Loucy (cell line): Measurements from ENCODE around the gene RAB7A.

Experiments
- H2AFZ ChIP-seq: fragments of 200-600 bp; sonication (generic); 2 replicates; pipeline ENCODE4 v1.6.0; 2016; ENCODE audit warnings: antibody characterized with exemption, mild to moderate bottlenecking, low read length, moderate library complexity
- H3F3A ChIP-seq: fragments of 200-600 bp; 2 replicates; pipeline ENCODE4 v1.6.0; 2016; ENCODE audit warnings: antibody characterized with exemption, low read depth, mild to moderate bottlenecking
- H3K27me3 ChIP-seq: fragments of 200-600 bp; sonication (generic); 2 replicates; pipeline ENCODE4 v1.6.1; 2014; ENCODE audit warnings: low read length, mild to moderate bottlenecking; ENCODE audit not compliant: insufficient read depth, poor library complexity, severe bottlenecking
- H3K36me3 ChIP-seq: fragments of 200-600 bp; sonication (generic); 2 replicates; pipeline ENCODE4 v1.6.1; 2016; ENCODE audit warnings: low read length; ENCODE audit not compliant: insufficient read depth
- H3K4me1 ChIP-seq: fragments of 200-600 bp; sonication (generic); 2 replicates; pipeline ENCODE4 v1.5.1; 2014; ENCODE audit warnings: low read length, mild to moderate bottlenecking; ENCODE audit not compliant: insufficient read depth, poor library complexity, severe bottlenecking
- H3K4me2 ChIP-seq: fragments of 200-600 bp; sonication (generic); 2 replicates; pipeline ENCODE4 v1.6.0; 2014; ENCODE audit warnings: antibody characterized with exemption, low read length, low read depth, mild to moderate bottlenecking; ENCODE audit not compliant: poor library complexity, severe bottlenecking
- H3K4me3 ChIP-seq: fragments of 200-600 bp; sonication (generic); 2 replicates; pipeline ENCODE4 v1.5.1; 2014; ENCODE audit warnings: low read length, mild to moderate bottlenecking, mixed read lengths; ENCODE audit not compliant: poor library complexity, severe bottlenecking
- H3K79me2 ChIP-seq: fragments of 200-600 bp; sonication (generic); 2 replicates; pipeline ENCODE4 v1.6.1; 2014; ENCODE audit warnings: low read length; ENCODE audit not compliant: insufficient read depth
- H3K9ac ChIP-seq: fragments of 200-600 bp; sonication (generic); 2 replicates; pipeline ENCODE4 v1.6.0; 2014; ENCODE audit warnings: mild to moderate bottlenecking, low read depth, low read length, moderate library complexity; ENCODE audit not compliant: poor library complexity, severe bottlenecking
- H3K9me2 ChIP-seq: fragments of 200-600 bp; sonication (generic); replicated peaks from 2 replicates; pipeline ENCODE4 v1.6.1; 2016; ENCODE audit warnings: low read depth, low read length, mixed read lengths
- H3K9me3 ChIP-seq: fragments of 200-600 bp; sonication (generic); 2 replicates; pipeline ENCODE4 v1.6.1; 2014; ENCODE audit warnings: mild to moderate bottlenecking, antibody characterized with exemption, low read length, low read depth; ENCODE audit not compliant: insufficient read depth
- H4K20me1 ChIP-seq: fragments of 200-600 bp; sonication (generic); 2 replicates; pipeline ENCODE4 v1.6.0; 2014; ENCODE audit warnings: antibody characterized with exemption, low read length, mild to moderate bottlenecking; ENCODE audit not compliant: insufficient read depth, poor library complexity, severe bottlenecking
- EZH2phosphoT487 ChIP-seq: fragments of 200-600 bp; IDR thresholded peaks from 2 replicates; pipeline ENCODE4 v1.6.1; 2018; ENCODE audit warnings: antibody characterized with exemption, mild to moderate bottlenecking, moderate library complexity, borderline replicate concordance
- TF ChIP-seq, protein P1 (sequence below): fragments of 200-600 bp; sonication (generic); conservative IDR thresholded peaks from 2 replicates; pipeline ENCODE4 v1.5.1; 2014; ENCODE audit warnings: mild to moderate bottlenecking, antibody characterized with exemption, low read length

The RAB7A gene

DNA sequence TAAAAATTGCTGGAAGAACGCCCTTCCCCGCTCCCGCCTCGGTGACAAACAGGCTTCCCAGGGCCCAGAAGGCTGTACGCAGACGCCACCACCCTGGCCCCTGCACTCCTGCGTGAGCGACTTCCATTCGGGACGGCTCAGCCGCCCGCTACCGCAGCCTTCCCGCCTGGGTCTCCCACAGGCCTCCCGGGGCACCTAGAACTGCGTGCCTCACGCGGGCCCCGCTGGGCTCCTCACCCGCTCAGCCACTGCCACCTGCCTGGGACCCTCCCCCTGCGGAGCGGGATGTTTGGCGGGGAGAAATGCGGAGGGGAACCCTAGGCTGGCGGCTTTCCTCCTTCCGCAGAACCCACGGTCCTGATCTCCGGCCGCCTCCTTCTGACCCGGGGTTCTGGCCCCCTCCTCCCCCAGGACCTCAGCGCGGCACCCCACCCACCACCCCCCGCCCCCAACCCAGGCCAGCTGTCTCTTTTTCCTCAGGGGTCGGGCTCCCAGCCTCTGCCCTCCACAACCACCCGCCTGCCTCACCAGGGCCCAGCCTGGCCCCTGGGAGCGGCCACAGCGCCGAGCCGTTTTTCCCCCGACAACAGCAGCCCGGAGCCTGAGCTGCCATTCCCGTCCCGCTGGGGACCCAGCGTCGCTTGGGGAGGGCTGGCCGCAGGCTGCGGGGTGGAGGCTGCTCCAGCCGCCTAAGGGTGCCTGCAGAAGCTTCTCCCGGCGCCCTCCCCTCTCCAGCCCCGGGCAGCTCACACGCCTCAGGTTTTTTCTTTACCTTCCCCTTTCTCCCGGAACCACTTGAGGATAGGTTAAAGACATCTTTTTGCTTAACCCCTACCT lies 27.6 kb upstream of the RAB7A start:
- H3K9ac ChIP-seq = no peak overlapping the region
- no peaks in the 10 kb centered on the region for H3K4me1 ChIP-seq
- H3K4me2 ChIP-seq = no peak overlapping the region
- H3K9me2 ChIP-seq = no peaks in the 10 kb centered on the region
- H4K20me1 ChIP-seq = no peaks in the 10 kb centered on the region
- no peaks in the 10 kb centered on the region for H3K9me3 ChIP-seq
- no peak overlapping the region for H3K4me3 ChIP-seq
- no peak overlapping the region for H2AFZ ChIP-seq
- TF ChIP-seq, protein P1, sequence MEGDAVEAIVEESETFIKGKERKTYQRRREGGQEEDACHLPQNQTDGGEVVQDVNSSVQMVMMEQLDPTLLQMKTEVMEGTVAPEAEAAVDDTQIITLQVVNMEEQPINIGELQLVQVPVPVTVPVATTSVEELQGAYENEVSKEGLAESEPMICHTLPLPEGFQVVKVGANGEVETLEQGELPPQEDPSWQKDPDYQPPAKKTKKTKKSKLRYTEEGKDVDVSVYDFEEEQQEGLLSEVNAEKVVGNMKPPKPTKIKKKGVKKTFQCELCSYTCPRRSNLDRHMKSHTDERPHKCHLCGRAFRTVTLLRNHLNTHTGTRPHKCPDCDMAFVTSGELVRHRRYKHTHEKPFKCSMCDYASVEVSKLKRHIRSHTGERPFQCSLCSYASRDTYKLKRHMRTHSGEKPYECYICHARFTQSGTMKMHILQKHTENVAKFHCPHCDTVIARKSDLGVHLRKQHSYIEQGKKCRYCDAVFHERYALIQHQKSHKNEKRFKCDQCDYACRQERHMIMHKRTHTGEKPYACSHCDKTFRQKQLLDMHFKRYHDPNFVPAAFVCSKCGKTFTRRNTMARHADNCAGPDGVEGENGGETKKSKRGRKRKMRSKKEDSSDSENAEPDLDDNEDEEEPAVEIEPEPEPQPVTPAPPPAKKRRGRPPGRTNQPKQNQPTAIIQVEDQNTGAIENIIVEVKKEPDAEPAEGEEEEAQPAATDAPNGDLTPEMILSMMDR = no peak
- TF ChIP-seq EZH2phosphoT487 = no peak
- H3F3A ChIP-seq = no peaks in the 10 kb centered on the region
- H3K36me3 ChIP-seq = no peaks in the 10 kb centered on the region
- H3K27me3 ChIP-seq = no peaks in the 10 kb centered on the region
- H3K79me2 ChIP-seq = no peaks in the 10 kb centered on the region

DNA sequence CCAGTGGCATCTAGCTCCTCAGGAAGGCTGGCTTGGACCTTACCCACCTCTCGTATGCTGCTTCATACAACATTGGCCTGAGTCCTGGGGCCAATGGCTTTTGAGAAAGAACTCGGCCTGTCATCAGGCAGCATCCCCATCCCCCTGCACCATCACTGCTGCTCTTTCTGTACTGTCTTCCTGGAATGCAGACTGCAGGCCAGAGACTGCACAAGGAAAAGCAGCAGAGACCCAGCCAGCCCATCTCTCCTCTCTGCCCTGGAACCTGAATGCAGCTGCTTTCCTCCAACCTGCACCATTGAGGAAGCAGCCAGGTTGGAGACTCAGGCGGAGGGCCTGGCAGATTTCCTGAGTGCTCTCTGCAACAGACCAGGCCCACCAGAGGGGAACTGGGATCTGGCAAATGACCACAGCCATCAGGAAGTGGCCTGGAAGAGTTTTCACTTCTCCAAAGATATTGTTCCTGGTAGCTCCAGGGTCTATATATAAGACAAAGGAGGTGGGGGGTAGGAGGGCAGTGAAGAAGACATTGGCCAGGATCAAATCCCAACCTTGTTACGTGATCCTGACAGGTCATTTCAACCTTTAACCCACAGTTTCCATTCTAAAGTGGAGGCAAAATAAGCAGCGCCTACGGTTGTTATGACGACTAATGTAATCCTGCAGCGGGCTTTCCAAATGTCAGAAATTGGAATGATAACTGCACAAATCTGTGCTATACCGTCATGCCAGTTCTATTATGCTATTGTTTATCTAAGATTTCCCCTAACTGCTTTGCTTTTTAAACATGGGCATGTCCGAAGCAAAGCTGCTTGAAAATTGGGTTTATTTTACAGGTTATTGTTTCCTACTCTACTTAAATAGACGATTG lies 24.4 kb upstream of the RAB7A start:
- Histone ChIP-seq H3K79me2 (no peaks in the 10 kb centered on the region), H3K9ac (no peak overlapping the region), H3F3A (no peaks in the 10 kb centered on the region), H4K20me1 (no peaks in the 10 kb centered on the region), H3K4me1 (no peaks in the 10 kb centered on the region), H3K4me3 (no peak overlapping the region), H3K9me3 (no peaks in the 10 kb centered on the region), H3K4me2 (no peak overlapping the region), H3K36me3 (no peaks in the 10 kb centered on the region), H3K27me3 (no peaks in the 10 kb centered on the region), H3K9me2 (no peaks in the 10 kb centered on the region), H2AFZ (peak overlapping the region; percentile 72; the same call in 1 of the 2 replicates)
- TF ChIP-seq EZH2phosphoT487 = no peak
- TF ChIP-seq, protein P1 = no peak

DNA sequence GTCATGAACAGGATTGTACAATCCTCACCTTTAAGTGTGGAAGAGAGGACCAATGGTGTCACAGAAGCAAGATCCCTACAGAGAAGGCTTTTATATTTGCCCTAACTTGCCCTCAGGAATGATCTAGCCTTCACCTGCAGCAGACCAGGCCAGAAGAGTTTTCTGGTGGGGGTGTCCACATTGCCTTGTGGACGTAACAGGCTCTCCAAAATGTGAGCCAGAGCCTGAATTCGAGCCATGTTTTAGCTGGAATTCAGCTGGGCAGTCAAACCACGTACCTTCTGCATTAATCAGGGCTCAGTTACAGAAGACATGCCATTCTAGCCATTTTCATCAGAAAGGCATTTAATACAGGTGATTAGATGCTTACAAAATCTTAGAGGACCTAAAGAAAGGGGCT lies 23.6 kb upstream of the RAB7A start:
- H3K9ac ChIP-seq = no peak overlapping the region
- H4K20me1 ChIP-seq = no peaks in the 10 kb centered on the region
- no peaks in the 10 kb centered on the region for H3K9me3 ChIP-seq
- H3K4me1 ChIP-seq = no peaks in the 10 kb centered on the region
- H3K79me2 ChIP-seq = no peaks in the 10 kb centered on the region
- no peaks in the 10 kb centered on the region for H3F3A ChIP-seq
- no peaks in the 10 kb centered on the region for H3K36me3 ChIP-seq
- H3K4me3 ChIP-seq = no peak overlapping the region
- no peaks in the 10 kb centered on the region for H3K27me3 ChIP-seq
- no peak for TF ChIP-seq EZH2phosphoT487
- TF ChIP-seq, protein P1 = no peak
- no peaks in the 10 kb centered on the region for H3K9me2 ChIP-seq
- no peak overlapping the region for H3K4me2 ChIP-seq
- H2AFZ ChIP-seq = no peak overlapping the region
